MCF 10A (cell line): ENCODE data around the gene ACHE. TPM values are rescaled to one million over a fixed set of nuclear protein-coding genes. Genes with fewer than 3 reads are reported as not detected.

ENCODE experiments used
- BruUV-seq: library from RNA; stranded (reverse); fragments of 400-500 nt; replicated peaks from 2 replicates; lab custom pipeline; 2021; lab: Mats Ljungman, UMichigan
- CTCF ChIA-PET: fragments of 300-600 bp; sonication (Branson Sonifier 250); formaldehyde crosslinking; extraction: SDS; loops from one replicate; lab custom pipeline; 2021; ENCODE audit warnings: antibody characterized with exemption, inconsistent platforms; lab: Yijun Ruan, JAX
- POLR2A ChIA-PET: fragments of 300-600, 350-650 bp; sonication (Branson Sonifier 250); formaldehyde crosslinking; extraction: SDS; loops from one replicate; lab custom pipeline; 2020; ENCODE audit warnings: antibody characterized with exemption, inconsistent platforms; lab: Yijun Ruan, JAX
- DNase-seq: peaks from one replicate; pipeline ENCODE4 v3.0.0-alpha.2; 2018; ENCODE audit not compliant: unreplicated experiment
- H3K27ac Mint-ChIP-seq: one replicate; pipeline ENCODE4 v1.8.0; 2022; ENCODE audit warnings: mild to moderate bottlenecking, low read depth, mixed read lengths; ENCODE audit not compliant: unreplicated experiment
- H3K27me3 Mint-ChIP-seq: one replicate; pipeline ENCODE4 v1.8.0; 2022; ENCODE audit warnings: mixed read lengths; ENCODE audit not compliant: insufficient read depth, unreplicated experiment
- H3K36me3 Mint-ChIP-seq: one replicate; pipeline ENCODE4 v1.8.0; 2022; ENCODE audit warnings: mild to moderate bottlenecking, moderate library complexity, mixed read lengths; ENCODE audit not compliant: insufficient read depth, unreplicated experiment
- H3K4me1 Mint-ChIP-seq: one replicate; pipeline ENCODE4 v1.8.0; 2022; ENCODE audit warnings: mixed read lengths; ENCODE audit not compliant: insufficient read depth, unreplicated experiment
- H3K4me3 Mint-ChIP-seq: one replicate; pipeline ENCODE4 v1.8.0; 2022; ENCODE audit warnings: mild to moderate bottlenecking, moderate library complexity, mixed read lengths; ENCODE audit not compliant: unreplicated experiment
- H3K9me3 Mint-ChIP-seq: one replicate; pipeline ENCODE4 v1.8.0; 2022; ENCODE audit warnings: mixed read lengths; ENCODE audit not compliant: unreplicated experiment
- CTCF ChIP-seq: fragments of 200-600 bp; IDR thresholded peaks from one replicate; pipeline ENCODE4 v1.8.0; 2022; ENCODE audit warnings: antibody characterized with exemption, mild to moderate bottlenecking; ENCODE audit not compliant: unreplicated experiment
- intact Hi-C: fragments of 100-400 bp; cut with micrococcal nuclease; formaldehyde crosslinking; loops from 2 replicates; pipeline ENCODE4 v1.14.1; 2022
- total RNA-seq: library from RNA; stranded (reverse); gene quantifications from 2 replicates; pipeline ENCODE4 v1.2.3, GENCODE V29; 2022

The ACHE gene
- total RNA-seq, 1 experiment from 2014 or later, result 0.30 TPM

- peaks cover 53% of the 10 kb centered on the region for H3K36me3 Mint-ChIP-seq
These were observed 8.0 kb downstream of the ACHE start for GRCh38 chr7:100887516-100888290.

GRCh38 chr7:100886936-100887515 is 8.7 kb downstream of the ACHE start:
- Mint-ChIP-seq H3K4me1 (peaks cover 28% of the 10 kb centered on the region), H3K27me3 (no peaks in the 10 kb centered on the region), H3K9me3 (no peaks in the 10 kb centered on the region), H3K4me3 (peak overlapping the region; percentile 90), H3K27ac (peak overlapping the region; percentile 55), H3K36me3 (peaks cover 60% of the 10 kb centered on the region)
- no TSS peak for BruUV-seq
- TF ChIP-seq CTCF, result no peak
- DNase-seq, result no peak
- intact Hi-C loops, result no loop called here
- POLR2A ChIA-PET, result interaction anchor here (0.6 to 6.5 kb wide), 3 partner anchors 11 to 1056 kb away, joined by 3 to 157 read pairs (median 3); partner anchors contain the start of gene SRRT
- CTCF ChIA-PET, result interaction anchor here (0.5 to 2.4 kb wide), 2 partner anchors 11 to 194 kb away, joined by 6 to 10 read pairs; no protein-coding TSS in a partner anchor

More at GRCh38 chr7:100887516-100888290, 8.0 kb downstream of the ACHE start:
- intact Hi-C loops, result no loop called here
- Mint-ChIP-seq H3K4me1 (peaks cover 28% of the 10 kb centered on the region), H3K4me3 (peak overlapping the region; percentile 90), H3K9me3 (no peaks in the 10 kb centered on the region), H3K27me3 (no peaks in the 10 kb centered on the region), H3K27ac (peak overlapping the region; percentile 39)
- CTCF ChIA-PET, result interaction anchor here (0.6 to 2.4 kb wide), 2 partner anchors 12 to 323 kb away, joined by 4 to 10 read pairs; no protein-coding TSS in a partner anchor
- no peak for DNase-seq
- POLR2A ChIA-PET, result interaction anchor here (1.2 to 6.5 kb wide), 4 partner anchors 12 to 267 kb away, joined by 3 to 157 read pairs (median 13); partner anchors contain the start of genes POP7, SRRT and TRIP6
- TF ChIP-seq CTCF, result no peak
- BruUV-seq, result TSS peak; percentile 76

GRCh38 chr7:100886142-100886935 is 9.3 kb downstream of the ACHE start:
- Mint-ChIP-seq H3K4me1 (peaks cover 24% of the 10 kb centered on the region), H3K27ac (peak overlapping the region; percentile 55), H3K27me3 (no peaks in the 10 kb centered on the region), H3K4me3 (no peak overlapping the region), H3K9me3 (no peaks in the 10 kb centered on the region), H3K36me3 (peaks cover 67% of the 10 kb centered on the region)
- intact Hi-C loops, result no loop called here
- ChIA-PET CTCF (interaction anchor here (0.5 to 2.4 kb wide), 3 partner anchors 10 to 253 kb away, joined by 3 to 10 read pairs (median 6); no protein-coding TSS in a partner anchor), POLR2A (interaction anchor here (0.6 to 6.5 kb wide), 4 partner anchors 10 to 1056 kb away, joined by 3 to 157 read pairs (median 4); partner anchors contain the start of genes SLC12A9 and SRRT)
- BruUV-seq, result no TSS peak
- no peak for TF ChIP-seq CTCF
- DNase-seq, result no peak
